Fibroblast of skin of left quadriceps (primary cell): ENCODE results near the gene RAP1GAP2.
"Not testable (repeated sequence)": the region's sequence is repeated elsewhere in the genome, so short reads cannot be mapped to it uniquely, and the experiment has no call there.

Experiments
- DNase-seq, 2 experiments: peaks; one replicate each; pipeline ENCODE4 v3.0.0-alpha.2; 2013; ENCODE audit warnings: low read depth in 2 of 2

Gene RAP1GAP2

GRCh38 chr17:2796164-2797125, at the start of gene RAP1GAP2:
RAP1GAP2 (plus strand) TSS chr17:2796438; CDS start chr17:2796528, 90 bp downstream.
- no peak for DNase-seq

GRCh38 chr17:2749058-2749783, 47.0 kb upstream of the RAP1GAP2 start, which contains the start of gene CCDC92B:
CCDC92B (minus strand) TSS chr17:2749652; CDS start chr17:2735145, 14,507 bp downstream.
- DNase-seq = no peak

GRCh38 chr17:2749784-2750181, 46.5 kb upstream of the RAP1GAP2 start:
- peak; percentile 12 to 21 for DNase-seq

GRCh38 chr17:2750721-2751120, 45.5 kb upstream of the RAP1GAP2 start:
- DNase-seq = no peak

- DNase-seq = no peak
Observed at GRCh38 chr17:2751491-2751890, 44.7 kb upstream of the RAP1GAP2 start.

- DNase-seq = no peak
Observed at GRCh38 chr17:2755891-2756724, 40.1 kb upstream of the RAP1GAP2 start.

GRCh38 chr17:2758870-2759269, 37.4 kb upstream of the RAP1GAP2 start:
- no peak for DNase-seq

- DNase-seq = no peak
Observed at GRCh38 chr17:2770129-2770528, 26.1 kb upstream of the RAP1GAP2 start.

GRCh38 chr17:2775206-2775605, 21.0 kb upstream of the RAP1GAP2 start:
- DNase-seq = no peak

GRCh38 chr17:2776589-2777241, 19.5 kb upstream of the RAP1GAP2 start:
- DNase-seq = no peak

- no peak for DNase-seq
Observed at GRCh38 chr17:2777242-2777867, 18.9 kb upstream of the RAP1GAP2 start.

GRCh38 chr17:2778489-2778888, 17.7 kb upstream of the RAP1GAP2 start:
- no peak for DNase-seq

GRCh38 chr17:2779545-2779944, 16.7 kb upstream of the RAP1GAP2 start:
- DNase-seq = no peak

- no peak for DNase-seq
Observed at GRCh38 chr17:2780256-2780655, 16.0 kb upstream of the RAP1GAP2 start.

GRCh38 chr17:2780931-2781454, 15.2 kb upstream of the RAP1GAP2 start:
- DNase-seq = no peak

GRCh38 chr17:2781598-2781997, 14.6 kb upstream of the RAP1GAP2 start:
- DNase-seq = not testable (repeated sequence)

- DNase-seq = no peak
Observed at GRCh38 chr17:2782055-2782454, 14.2 kb upstream of the RAP1GAP2 start.

- no peak for DNase-seq
Observed at GRCh38 chr17:2783310-2784030, 12.8 kb upstream of the RAP1GAP2 start.

GRCh38 chr17:2784864-2785263, 11.4 kb upstream of the RAP1GAP2 start:
- no peak for DNase-seq

- not testable (repeated sequence) for DNase-seq
Observed at GRCh38 chr17:2785376-2785775, 10.9 kb upstream of the RAP1GAP2 start.
